SK-N-SH (cell line): Measurements from ENCODE around the gene CTTNBP2NL. TPM values are rescaled to one million over a fixed set of nuclear protein-coding genes. Genes with fewer than 3 reads are reported as not detected.

Experiments used
- CTCF ChIA-PET: fragments of 300-600, 350-600 bp; formaldehyde crosslinking; extraction: SDS; loops from one replicate; lab custom pipeline; 2021; lab: Yijun Ruan, JAX
- POLR2A ChIA-PET: fragments of 350-600 bp; sonication (Branson Sonifier 250); formaldehyde crosslinking; extraction: SDS; loops from one replicate; lab custom pipeline; 2020; ENCODE audit warnings: antibody characterized with exemption, inconsistent platforms; lab: Yijun Ruan, JAX
- DNase-seq: peaks from one replicate; pipeline ENCODE4 v3.0.0; 2012
- H2AFZ ChIP-seq: fragments of 200-600 bp; sonication (generic); 2 replicates; pipeline ENCODE4 v1.8.1; 2016; ENCODE audit warnings: antibody characterized with exemption, mild to moderate bottlenecking, low read depth
- H3F3A ChIP-seq: fragments of 200-600 bp; sonication (generic); replicated peaks from 2 replicates; pipeline ENCODE3; 2016; ENCODE audit warnings: antibody characterized with exemption, mild to moderate bottlenecking; ENCODE audit not compliant: insufficient read depth
- H3K27ac ChIP-seq, 2 experiments: fragments of 200-500 bp in 1 of 2; fragments of 200-600 bp in 1 of 2; sonication (Bioruptor generic) in 1 of 2; sonication (generic), shearing (Covaris generic) in 1 of 2; 2 replicates each; pipeline versions ENCODE4 v1.5.1 to v1.6.1; 2014 to 2016; ENCODE audit warnings: low read depth in 2 of 2, inconsistent platforms in 1 of 2, low read length in 1 of 2, mild to moderate bottlenecking in 1 of 2, mixed read lengths in 1 of 2
- H3K27me3 ChIP-seq: fragments of 200-600 bp; sonication (generic), shearing (Covaris generic); 2 replicates; pipeline ENCODE4 v1.6.1; 2016; ENCODE audit warnings: mixed run types; ENCODE audit not compliant: insufficient read depth
- H3K36me3 ChIP-seq, 2 experiments: fragments of 200-500 bp in 1 of 2; fragments of 200-600 bp in 1 of 2; sonication (Bioruptor generic) in 1 of 2; sonication (generic) in 1 of 2; replicated peaks in 1 of 2; 2 replicates each; pipeline versions ENCODE3 to v1.5.1; 2014 to 2016; ENCODE audit warnings: low read length in 1 of 2, mild to moderate bottlenecking in 1 of 2; ENCODE audit not compliant: insufficient read depth in 2 of 2, control insufficient read depth in 1 of 2
- H3K4me1 ChIP-seq, 2 experiments: fragments of 200-500 bp in 1 of 2; fragments of 200-600 bp in 1 of 2; sonication (Bioruptor generic) in 1 of 2; sonication (generic), shearing (Covaris generic) in 1 of 2; 2 replicates each; pipeline versions ENCODE4 v1.5.1 to v1.6.1; 2014 to 2016; ENCODE audit warnings: low read depth in 1 of 2, low read length in 1 of 2, mixed run types in 1 of 2; ENCODE audit not compliant: insufficient read depth in 2 of 2, control insufficient read depth in 1 of 2
- H3K4me2 ChIP-seq: fragments of 200-600 bp; sonication (generic), shearing (Covaris generic); 2 replicates; pipeline ENCODE4 v1.6.1; 2017; ENCODE audit warnings: mixed run types
- H3K4me3 ChIP-seq, 2 experiments: fragments of 200-500 bp in 1 of 2; fragments of 200-600 bp in 1 of 2; sonication (Bioruptor generic) in 1 of 2; sonication (generic), shearing (Covaris generic) in 1 of 2; 2 replicates each; pipeline versions ENCODE4 v1.5.1 to v1.8.1; 2014 to 2016; ENCODE audit warnings: low read depth in 2 of 2, inconsistent platforms in 1 of 2, low read length in 1 of 2, mild to moderate bottlenecking in 1 of 2, mixed read lengths in 1 of 2, moderate library complexity in 1 of 2
- H3K79me2 ChIP-seq: fragments of 200-600 bp; sonication (generic); 2 replicates; pipeline ENCODE4 v1.8.1; 2017; ENCODE audit warnings: mild to moderate bottlenecking; ENCODE audit not compliant: insufficient read depth
- H3K9ac ChIP-seq: fragments of 200-600 bp; sonication (generic); 2 replicates; pipeline ENCODE4 v1.6.1; 2017; ENCODE audit warnings: mixed run types
- H3K9me2 ChIP-seq: fragments of 200-600 bp; sonication (generic); 2 replicates; pipeline ENCODE4 v1.6.1; 2017; ENCODE audit warnings: mixed run types
- H3K9me3 ChIP-seq: fragments of 200-600 bp; sonication (generic); 2 replicates; pipeline ENCODE4 v1.6.1; 2017; ENCODE audit warnings: mixed run types, mild to moderate bottlenecking, moderate library complexity
- H4K20me1 ChIP-seq: fragments of 200-600 bp; sonication (generic); 2 replicates; pipeline ENCODE4 v1.6.1; 2017; ENCODE audit warnings: mild to moderate bottlenecking, mixed run types; ENCODE audit not compliant: insufficient read depth
- CHD2 ChIP-seq: fragments of 150-350 bp; IDR thresholded peaks from 2 replicates; pipeline ENCODE4 v1.6.1; 2018; ENCODE audit warnings: low read length; ENCODE audit not compliant: partially characterized antibody
- CTCF ChIP-seq: fragments of 200-600 bp; sonication (generic); IDR thresholded peaks from 2 replicates; pipeline ENCODE4 v1.6.1; 2017; ENCODE audit warnings: antibody characterized with exemption, mild to moderate bottlenecking, moderate library complexity
- ELF1 ChIP-seq: IDR thresholded peaks from 2 replicates; pipeline ENCODE4 v1.4.0; 2012
- EP300 ChIP-seq, 2 experiments: IDR thresholded peaks; 2 replicates each; pipeline versions ENCODE4 v1.4.0 to v1.6.1; 2012; ENCODE audit warnings: borderline replicate concordance in 1 of 2, low read depth in 1 of 2, low read length in 1 of 2
- EZH2phosphoT487 ChIP-seq: fragments of 200-600 bp; sonication (generic); IDR thresholded peaks from 2 replicates; pipeline ENCODE4 v1.6.1; 2017; ENCODE audit warnings: low read depth, mixed run types, mild to moderate bottlenecking, antibody characterized with exemption, moderate library complexity, borderline replicate concordance
- FOSL2 ChIP-seq: IDR thresholded peaks from 2 replicates; pipeline ENCODE4 v1.4.0; 2012; ENCODE audit warnings: low read depth, mild to moderate bottlenecking, moderate library complexity, borderline replicate concordance
- FOXJ3 ChIP-seq: sonication (generic); formaldehyde crosslinking; IDR thresholded peaks from 2 replicates; pipeline ENCODE4 v1.5.1; 2020; ENCODE audit warnings: mild to moderate bottlenecking, missing genetic modification reagents
- GABPA ChIP-seq: IDR thresholded peaks from 2 replicates; pipeline ENCODE4 v1.4.0; 2012; ENCODE audit warnings: low read depth, mild to moderate bottlenecking
- JUND ChIP-seq: IDR thresholded peaks from 2 replicates; pipeline ENCODE4 v1.4.0; 2012
- MEF2A ChIP-seq: IDR thresholded peaks from 2 replicates; pipeline ENCODE4 v1.4.0; 2012; ENCODE audit warnings: low read depth, borderline replicate concordance
- MXI1 ChIP-seq: IDR thresholded peaks from 2 replicates; pipeline ENCODE4 v1.6.1; 2012; ENCODE audit warnings: mild to moderate bottlenecking, low read depth, low read length, improper control_type of control experiment
- NRF1 ChIP-seq: IDR thresholded peaks from 2 replicates; pipeline ENCODE4 v1.6.1; 2012; ENCODE audit warnings: low read depth, mild to moderate bottlenecking, low read length
- PBX3 ChIP-seq: IDR thresholded peaks from 2 replicates; pipeline ENCODE4; 2012
- RAD21 ChIP-seq: IDR thresholded peaks from 2 replicates; pipeline ENCODE4 v1.6.1; 2012; ENCODE audit warnings: mild to moderate bottlenecking, low read length
- SIN3A ChIP-seq: IDR thresholded peaks from 2 replicates; pipeline ENCODE4 v1.6.1; 2012; ENCODE audit warnings: low read depth, mild to moderate bottlenecking, low read length, moderate library complexity, borderline replicate concordance
- SMC3 ChIP-seq: IDR thresholded peaks from 2 replicates; pipeline ENCODE4 v1.6.1; 2012; ENCODE audit warnings: low read depth, low read length, improper control_type of control experiment
- TAF1 ChIP-seq: IDR thresholded peaks from 2 replicates; pipeline ENCODE4 v1.6.1; 2012; ENCODE audit warnings: low read depth, mild to moderate bottlenecking, low read length, moderate library complexity, borderline replicate concordance
- TEAD4 ChIP-seq: IDR thresholded peaks from 2 replicates; pipeline ENCODE4 v1.4.0; 2012; ENCODE audit warnings: mild to moderate bottlenecking, borderline replicate concordance; ENCODE audit not compliant: insufficient read depth
- WGBS: methylation state at CpG from one replicate; pipeline ENCODE4 v1.1.6; 2017; ENCODE audit warnings: low lambda C conversion rate; 5-methylcytosine and 5-hydroxymethylcytosine counted together
- polyA plus RNA-seq, 3 experiments: library from polyadenylated mRNA; depleted of rRNA; stranded (reverse); fragments of >200 nt; gene quantifications; 2 replicates each; pipeline ENCODE4 v1.2.3, GENCODE V29; 2012
- TF ChIP-seq, protein P1 (sequence below): IDR thresholded peaks from 2 replicates; pipeline ENCODE4 v1.4.0; 2012; ENCODE audit warnings: low read depth, borderline replicate concordance
- TF ChIP-seq, protein P2 (sequence below): fragments of 150-350 bp; IDR thresholded peaks from 2 replicates; pipeline ENCODE4 v1.6.1; 2017; ENCODE audit warnings: antibody characterized with exemption, low read length, low read depth, borderline replicate concordance

CTTNBP2NL gene
- polyA plus RNA-seq, 1 of the 3 experiments (the other 2 are of a cell fraction): 4.9 TPM

GRCh38 chr1:112431038-112431437 is 35.0 kb downstream of the CTTNBP2NL start:
- WGBS: 95% methylated on average over 1 of the region's 1 CpG
- Histone ChIP-seq H2AFZ (no peak overlapping the region), H3K4me3 (no peak overlapping the region), H3K9me2 (no peaks in the 10 kb centered on the region), H3K9ac (no peak overlapping the region), H3K4me2 (no peak overlapping the region), H3K79me2 (peaks cover 76% of the 10 kb centered on the region), H3K27ac (no peak overlapping the region), H3K9me3 (no peaks in the 10 kb centered on the region), H3K4me1 (no peaks in the 10 kb centered on the region), H3K36me3 (peaks cover 0 to 60% of the 10 kb centered on the region in 2 experiments), H3K27me3 (no peaks in the 10 kb centered on the region), H3F3A (no peaks in the 10 kb centered on the region), H4K20me1 (no peaks in the 10 kb centered on the region; the same call in 1 of the 2 replicates)
- TF ChIP-seq FOXJ3 (CRISPR knock-in tag) (no peak), RAD21 (no peak), EP300 (IDR thresholded peaks at IDR 0.05; ENCODE audit: borderline replicate concordance in 1 of 2, low read depth in 1 of 2, low read length in 1 of 2) (no peak), GABPA (no peak), MEF2A (no peak), TAF1 (no peak), ELF1 (no peak), TEAD4 (no peak), FOSL2 (no peak), NRF1 (no peak), SMC3 (no peak), SIN3A (no peak), MXI1 (no peak), CTCF (no peak)
- TF ChIP-seq, protein P1, sequence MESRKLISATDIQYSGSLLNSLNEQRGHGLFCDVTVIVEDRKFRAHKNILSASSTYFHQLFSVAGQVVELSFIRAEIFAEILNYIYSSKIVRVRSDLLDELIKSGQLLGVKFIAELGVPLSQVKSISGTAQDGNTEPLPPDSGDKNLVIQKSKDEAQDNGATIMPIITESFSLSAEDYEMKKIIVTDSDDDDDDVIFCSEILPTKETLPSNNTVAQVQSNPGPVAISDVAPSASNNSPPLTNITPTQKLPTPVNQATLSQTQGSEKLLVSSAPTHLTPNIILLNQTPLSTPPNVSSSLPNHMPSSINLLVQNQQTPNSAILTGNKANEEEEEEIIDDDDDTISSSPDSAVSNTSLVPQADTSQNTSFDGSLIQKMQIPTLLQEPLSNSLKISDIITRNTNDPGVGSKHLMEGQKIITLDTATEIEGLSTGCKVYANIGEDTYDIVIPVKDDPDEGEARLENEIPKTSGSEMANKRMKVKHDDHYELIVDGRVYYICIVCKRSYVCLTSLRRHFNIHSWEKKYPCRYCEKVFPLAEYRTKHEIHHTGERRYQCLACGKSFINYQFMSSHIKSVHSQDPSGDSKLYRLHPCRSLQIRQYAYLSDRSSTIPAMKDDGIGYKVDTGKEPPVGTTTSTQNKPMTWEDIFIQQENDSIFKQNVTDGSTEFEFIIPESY: no peak
- no peak for DNase-seq
- POLR2A ChIA-PET: no interaction called here
- CTCF ChIA-PET: interaction anchor here (2.0 kb wide), 1 partner anchor 40 kb away, joined by 11 read pairs; no protein-coding TSS in a partner anchor

DNA sequence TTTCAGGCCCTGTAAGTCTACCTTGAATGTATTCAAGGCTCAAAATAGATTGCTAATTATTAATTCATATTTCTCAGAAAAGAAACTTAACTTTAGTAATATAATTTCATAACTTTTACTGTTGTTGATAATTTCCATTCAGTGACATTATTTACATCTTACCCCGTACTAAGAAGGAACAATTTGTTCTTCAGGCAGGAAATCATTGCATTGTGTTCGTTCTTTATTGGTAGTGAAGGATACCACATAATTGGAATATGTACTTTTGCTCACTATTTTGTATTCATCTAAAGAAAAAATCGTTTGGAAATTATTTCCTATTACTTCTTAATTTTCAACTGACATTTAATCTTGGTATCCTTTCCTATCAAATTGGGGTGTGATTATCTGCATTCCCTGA is 39.4 kb downstream of the CTTNBP2NL start:
- no peak overlapping the region for H3K4me2 ChIP-seq
- peaks cover 21% of the 10 kb centered on the region for H4K20me1 ChIP-seq
- H3K27ac ChIP-seq: no peak overlapping the region
- 70% methylated on average over 3 of the region's 3 CpGs for WGBS
- H2AFZ ChIP-seq: no peak overlapping the region
- ChIA-PET CTCF (no interaction called here), POLR2A (no interaction called here)
- DNase-seq: no peak
- no peak for TF ChIP-seq CHD2
- TF ChIP-seq, protein P2, sequence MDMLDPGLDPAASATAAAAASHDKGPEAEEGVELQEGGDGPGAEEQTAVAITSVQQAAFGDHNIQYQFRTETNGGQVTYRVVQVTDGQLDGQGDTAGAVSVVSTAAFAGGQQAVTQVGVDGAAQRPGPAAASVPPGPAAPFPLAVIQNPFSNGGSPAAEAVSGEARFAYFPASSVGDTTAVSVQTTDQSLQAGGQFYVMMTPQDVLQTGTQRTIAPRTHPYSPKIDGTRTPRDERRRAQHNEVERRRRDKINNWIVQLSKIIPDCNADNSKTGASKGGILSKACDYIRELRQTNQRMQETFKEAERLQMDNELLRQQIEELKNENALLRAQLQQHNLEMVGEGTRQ: no peak
- no peak for TF ChIP-seq RAD21
- TF ChIP-seq MXI1: no peak
- no peak for TF ChIP-seq JUND
- TF ChIP-seq PBX3: no peak
- no peak for TF ChIP-seq CTCF
- TF ChIP-seq EZH2phosphoT487: no peak
- TF ChIP-seq, all 33 proteins: peak for 0
- H3K4me1 ChIP-seq: no peaks in the 10 kb centered on the region
- no peaks in the 10 kb centered on the region for H3F3A ChIP-seq
- peaks cover 3 to 55% of the 10 kb centered on the region in 2 experiments for H3K36me3 ChIP-seq
- no peaks in the 10 kb centered on the region for H3K9me3 ChIP-seq
- no peak overlapping the region for H3K4me3 ChIP-seq
- no peaks in the 10 kb centered on the region for H3K27me3 ChIP-seq
- peaks cover 91% of the 10 kb centered on the region for H3K79me2 ChIP-seq
- no peaks in the 10 kb centered on the region for H3K9me2 ChIP-seq
- no peak overlapping the region for H3K9ac ChIP-seq
